ENCODE results near the gene ETV6.

DNA sequence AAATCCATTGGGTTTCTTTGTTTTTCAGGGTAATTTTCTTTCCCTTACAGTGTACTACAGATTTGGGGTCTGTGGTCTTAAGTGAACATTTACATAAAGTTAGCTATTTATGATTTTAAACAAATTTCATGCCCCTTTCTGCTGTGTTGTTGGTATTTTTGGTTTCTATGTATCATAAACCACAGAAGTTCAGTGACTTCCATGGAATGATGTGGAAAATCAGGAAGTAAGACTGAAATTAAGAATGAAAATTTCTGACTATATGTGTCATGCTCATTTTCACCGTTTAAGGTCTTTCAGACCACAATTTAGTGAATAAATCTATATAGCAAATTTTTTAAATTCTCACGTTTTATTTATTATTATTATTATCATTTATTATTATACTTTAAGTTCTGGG is 31.7 kb downstream of the ETV6 start:
- TF ChIP-seq CTCF (IDR thresholded peaks at IDR 0.05) (no peak), POLR2AphosphoS5 (IDR thresholded peaks at IDR 0.05; ENCODE audit: insufficient read depth in 1 of 2, low read depth in 1 of 2) (no peak)

All from vagina (tissue), 2 donors.